Measurements from ENCODE around the gene FAM53B.

FAM53B gene

DNA sequence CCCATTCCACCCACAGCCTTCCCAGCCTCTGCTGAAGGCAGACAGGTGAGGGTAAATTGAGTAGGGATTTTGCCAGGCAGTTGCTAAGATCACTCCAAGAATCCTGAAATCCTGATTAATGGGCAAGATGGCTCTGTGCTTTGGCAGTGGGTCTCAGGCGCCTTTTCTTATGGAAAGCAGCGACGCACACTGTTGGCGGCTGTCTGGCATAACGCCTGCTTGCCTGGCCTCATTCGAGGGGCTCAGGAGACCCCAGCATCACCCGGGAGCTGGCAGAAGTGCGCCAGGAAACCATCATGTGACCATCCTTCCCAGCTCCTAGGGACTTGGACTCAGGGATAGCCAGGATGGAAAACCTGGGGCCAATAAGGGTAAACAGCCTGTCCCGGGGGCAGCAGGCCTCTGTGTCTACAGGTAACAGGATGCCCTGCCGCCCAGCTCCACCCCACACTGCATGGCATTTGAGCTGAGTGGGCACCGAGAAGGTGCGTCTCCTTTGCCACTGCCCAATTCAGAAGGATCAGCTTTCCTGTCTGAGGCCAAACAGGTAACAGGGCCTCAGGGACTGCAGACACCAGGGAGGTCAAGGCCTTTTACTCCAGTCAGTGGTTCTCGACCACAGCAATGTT lies 98.6 kb downstream of the FAM53B start:
- no peak for DNase-seq (ENCODE audit: low spot score)

DNA sequence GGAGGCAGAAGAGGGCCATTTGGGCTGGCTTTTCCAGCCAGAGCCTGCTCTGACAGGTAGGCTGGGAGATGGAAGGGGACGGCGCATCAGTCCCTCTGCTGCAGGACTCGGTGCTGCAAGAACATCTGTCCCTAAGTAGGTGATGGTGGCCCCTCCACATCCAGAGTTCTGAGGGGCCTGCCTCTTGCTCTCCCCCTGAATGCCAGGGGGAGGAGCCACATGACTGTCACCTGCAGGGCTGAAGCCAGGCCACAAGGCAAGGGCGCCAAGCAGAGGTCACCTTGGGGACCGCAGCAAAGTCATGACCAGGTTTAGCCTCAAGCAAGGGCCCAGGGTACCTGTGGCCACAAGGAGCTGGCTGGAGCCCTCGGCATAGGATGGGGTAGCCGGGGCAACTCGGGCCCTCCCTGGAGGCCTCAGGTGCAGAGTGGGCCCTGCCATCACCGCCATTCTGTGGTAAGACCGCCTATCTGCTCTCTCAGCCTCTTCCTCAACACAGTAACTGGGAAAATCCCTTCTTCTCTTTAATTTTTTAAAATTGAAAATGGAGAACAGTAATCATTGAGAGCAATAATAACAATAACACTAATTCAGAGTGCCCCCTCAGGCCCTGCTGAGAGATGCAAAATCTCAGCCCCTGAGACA lies 99.3 kb downstream of the FAM53B start:
- no peak for DNase-seq (ENCODE audit: low spot score)

DNA sequence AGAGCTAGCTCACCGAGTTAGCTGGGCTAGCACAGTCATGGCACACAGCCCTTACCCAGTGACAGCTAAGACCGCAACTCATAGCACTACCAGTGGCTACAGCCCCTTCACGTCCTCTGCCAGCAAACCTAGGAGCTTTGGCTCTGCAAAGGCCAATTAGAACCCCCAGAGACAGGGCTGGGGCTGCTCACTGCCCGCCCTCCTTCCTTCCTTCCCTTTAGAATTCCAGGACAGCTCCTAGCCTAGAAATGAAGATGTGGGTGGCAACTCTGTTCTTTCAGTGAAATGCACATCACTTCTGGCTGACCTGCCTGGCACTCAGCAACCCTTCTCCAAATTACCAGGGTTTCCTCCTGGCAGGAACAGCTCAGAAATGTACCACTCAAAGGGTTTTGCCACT lies 99.9 kb downstream of the FAM53B start:
- DNase-seq (ENCODE audit: low spot score) = no peak

DNA sequence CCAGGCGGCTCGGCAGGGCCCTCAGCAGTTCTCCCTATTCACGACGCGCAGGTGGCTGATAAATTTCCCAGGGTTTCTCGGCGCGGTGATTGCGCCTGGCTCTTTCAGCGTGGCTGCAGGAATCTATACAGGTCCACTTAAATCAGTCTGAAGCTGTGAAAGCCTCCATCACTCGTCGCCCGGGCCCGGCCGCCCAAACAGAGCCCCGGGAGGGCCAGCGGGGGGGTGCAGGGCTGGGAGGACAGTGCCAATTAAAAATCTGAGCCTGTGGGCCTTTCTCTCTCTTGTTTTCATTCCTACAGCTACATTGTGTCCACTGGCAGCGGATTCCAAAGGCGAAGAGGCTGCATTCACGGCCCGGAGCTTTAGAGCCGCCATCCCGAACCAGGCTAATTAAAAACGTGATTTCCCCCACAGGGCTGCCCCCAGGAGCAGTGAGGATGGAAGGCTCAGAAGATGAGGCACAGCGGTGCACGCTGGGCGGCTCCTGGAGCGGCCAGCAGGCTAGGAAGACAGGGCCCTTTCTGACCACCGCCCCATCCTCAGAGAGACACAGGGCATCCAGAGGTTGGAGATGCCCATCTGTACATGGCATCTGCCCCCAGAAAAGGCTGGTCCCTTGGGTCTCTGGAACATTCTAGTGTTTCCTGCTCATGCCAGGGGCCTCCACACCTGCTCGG lies 100.7 kb downstream of the FAM53B start:
- no peak for DNase-seq (ENCODE audit: low spot score)

DNA sequence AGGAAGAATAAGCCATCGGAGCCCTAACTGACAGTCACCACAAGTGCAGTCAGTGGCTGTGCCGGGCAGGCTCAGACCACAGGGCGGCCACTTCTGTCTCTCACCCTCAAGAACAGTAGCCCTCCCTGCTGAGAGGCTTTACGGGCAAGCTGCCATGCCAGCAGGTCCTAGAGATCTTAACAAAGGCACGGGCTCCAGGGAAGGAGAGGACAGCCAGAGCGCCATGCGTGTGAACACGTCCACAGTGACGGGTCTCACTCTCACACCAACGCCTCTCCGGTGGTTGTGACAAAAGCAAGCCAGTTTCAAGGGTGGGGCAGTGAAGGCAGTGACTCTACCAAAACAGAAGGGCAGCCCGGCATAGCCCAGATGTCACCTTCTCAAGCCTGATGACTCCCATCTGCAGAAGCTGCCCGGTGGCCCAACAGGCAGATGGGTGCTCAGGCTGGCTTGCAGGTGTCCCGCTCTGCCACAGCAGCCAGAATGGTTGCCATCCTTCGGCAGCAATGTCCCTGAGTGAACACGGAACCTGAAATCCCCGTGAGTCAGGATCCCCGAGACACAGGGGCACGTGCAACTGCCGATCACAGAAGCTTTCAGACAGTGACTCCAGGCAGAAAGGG lies 102.0 kb downstream of the FAM53B start:
- no peak for DNase-seq (ENCODE audit: low spot score)

DNA sequence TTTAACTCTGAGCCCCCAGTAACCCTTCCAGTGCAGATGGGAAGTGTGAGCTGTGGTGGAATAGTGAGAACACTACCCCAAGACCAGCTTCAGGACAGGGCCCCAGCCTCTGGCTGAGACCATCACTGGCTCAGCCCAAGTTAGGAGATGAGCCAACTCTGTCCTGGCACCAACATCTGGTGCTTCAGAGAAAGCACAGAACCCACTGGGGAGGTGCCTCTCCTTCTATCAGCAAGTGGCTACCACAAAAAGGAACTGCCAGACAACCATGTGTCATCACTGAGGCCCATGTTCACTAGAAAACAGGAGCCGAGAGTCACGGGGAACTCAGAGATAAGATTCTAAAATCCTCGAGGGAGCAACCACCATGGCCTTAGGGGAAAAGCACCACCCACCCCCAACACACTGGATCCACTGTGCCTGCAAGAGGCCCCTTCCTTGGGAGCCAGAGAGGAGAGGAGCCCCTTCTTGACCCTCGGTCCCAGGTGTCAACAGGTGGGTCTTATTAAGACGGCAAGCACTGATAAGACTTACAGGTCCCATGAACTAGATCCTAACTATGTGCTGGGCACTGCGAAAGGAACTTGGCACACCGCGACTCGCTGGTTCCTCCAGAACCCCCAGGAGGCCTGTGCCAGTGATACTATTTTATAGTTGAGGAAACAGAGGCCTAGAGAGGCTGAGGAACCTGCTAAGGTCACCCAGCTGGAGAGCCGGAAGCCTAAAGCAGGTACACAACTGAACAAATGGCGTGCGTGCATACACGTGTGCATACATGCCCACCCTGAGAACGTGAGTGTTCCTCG lies 102.7 kb downstream of the FAM53B start:
- DNase-seq (ENCODE audit: low spot score) = no peak

DNA sequence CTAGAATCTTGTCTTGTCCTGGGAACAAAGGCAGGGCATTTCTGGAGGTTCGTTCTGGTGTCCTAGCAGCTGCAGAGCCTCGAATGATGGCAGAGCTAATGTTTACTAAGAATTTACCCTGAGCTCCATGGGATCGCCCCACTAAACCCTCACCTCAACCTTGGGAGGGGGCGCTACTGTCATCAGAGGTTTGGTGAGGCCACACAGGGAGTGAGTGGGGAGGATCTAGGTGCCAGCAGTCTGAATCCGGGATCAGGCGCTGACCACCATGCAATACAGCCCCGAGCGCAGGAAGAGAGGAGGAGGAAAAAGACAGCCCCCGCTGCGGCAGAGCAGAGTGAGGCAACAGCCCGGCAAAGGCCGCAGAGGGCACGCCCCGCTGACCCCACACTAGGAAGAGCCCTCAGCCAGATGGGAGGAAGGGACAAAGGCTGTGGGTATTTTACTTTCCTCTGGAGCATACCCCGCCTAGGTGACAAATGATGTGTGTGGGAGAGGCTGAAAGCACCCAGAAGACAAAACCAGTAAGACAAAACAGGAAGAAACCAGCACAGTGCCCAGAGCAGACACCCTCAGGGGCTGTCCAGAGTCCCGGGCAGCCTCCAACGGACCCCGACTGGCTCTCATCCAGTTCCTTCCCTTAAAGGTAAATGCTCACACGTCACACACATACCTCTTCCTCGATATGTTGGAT lies 103.5 kb downstream of the FAM53B start:
- DNase-seq (ENCODE audit: low spot score) = no peak

DNA sequence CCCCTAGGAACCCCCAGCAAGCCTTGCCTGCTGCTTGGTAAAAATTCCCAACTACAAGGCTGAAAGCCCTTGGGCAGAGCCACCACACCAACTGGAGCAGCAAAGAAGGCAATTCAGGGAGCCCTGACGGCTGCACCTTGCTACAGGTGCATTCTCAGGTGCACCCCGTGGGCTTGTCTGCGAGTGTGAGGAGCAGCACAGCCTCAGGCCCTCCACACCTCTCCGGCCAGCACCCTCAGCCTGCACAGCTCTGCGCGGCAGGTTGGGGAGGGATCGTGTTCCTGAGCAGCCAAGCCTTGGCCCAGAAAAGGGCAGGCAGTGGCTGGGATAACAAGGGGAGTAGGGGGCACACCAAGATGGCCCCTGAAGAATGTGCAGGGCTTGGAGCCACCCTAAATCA lies 104.1 kb downstream of the FAM53B start:
- DNase-seq (ENCODE audit: low spot score) = no peak

DNA sequence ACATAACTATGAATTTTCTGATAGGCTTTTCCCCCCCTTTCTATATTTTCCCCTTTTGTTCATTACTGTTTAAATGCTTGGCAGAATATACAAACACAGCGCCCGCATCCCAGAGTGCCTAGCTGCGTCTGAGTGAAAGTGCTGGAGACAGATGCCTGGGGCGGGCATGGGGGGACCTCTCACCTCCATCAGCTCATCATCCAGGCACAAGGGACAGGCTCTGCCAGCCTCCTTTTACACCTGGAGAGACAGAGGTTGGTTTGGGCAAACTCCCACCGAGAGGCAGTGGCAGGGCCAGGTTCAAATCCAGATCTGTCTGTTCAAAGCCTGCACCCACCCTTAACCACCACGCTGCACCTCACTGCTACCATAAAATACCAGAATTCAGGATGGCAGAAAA lies 104.5 kb downstream of the FAM53B start:
- DNase-seq (ENCODE audit: low spot score) = no peak

DNA sequence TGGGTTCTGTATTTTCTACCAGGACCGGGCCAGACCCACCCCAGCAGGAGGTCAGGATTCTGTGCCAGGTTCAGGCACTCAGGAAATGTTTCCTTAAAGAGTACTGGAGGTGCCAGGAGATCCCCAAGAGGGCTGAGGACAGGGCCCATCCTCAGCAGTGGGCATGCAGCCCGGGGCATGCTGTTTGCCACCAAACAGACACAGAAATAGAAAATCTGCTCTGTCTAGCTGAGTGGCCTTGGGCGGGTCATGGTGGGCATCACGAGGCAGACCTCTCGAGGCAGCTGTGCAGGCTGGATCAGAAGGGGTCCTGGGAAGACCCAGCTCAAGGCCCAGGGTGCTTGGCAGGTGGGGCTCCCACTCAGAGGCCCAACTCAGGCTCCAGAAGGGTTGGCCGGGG lies 105.0 kb downstream of the FAM53B start:
- no peak for DNase-seq (ENCODE audit: low spot score)

DNA sequence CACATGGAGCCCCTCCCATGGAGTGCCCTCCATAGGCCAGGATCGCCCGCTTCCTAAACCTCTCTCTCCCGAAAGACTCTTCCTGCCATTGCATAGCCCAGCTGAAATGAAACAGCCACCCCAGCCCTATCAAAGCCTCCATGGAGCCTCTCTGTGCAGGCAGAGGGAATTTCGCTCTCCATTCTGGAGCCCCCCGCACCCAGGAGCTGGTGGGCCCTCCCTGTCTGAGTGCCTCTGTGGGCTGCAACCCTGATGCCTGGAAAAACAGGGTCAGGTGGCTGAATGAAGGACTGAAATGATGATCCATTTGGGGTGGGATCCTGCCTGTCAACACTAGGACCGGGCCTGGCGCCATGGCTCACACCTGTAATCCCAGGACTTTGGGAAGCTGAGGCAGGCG lies 106.4 kb downstream of the FAM53B start:
- DNase-seq (ENCODE audit: low spot score) = no peak

DNA sequence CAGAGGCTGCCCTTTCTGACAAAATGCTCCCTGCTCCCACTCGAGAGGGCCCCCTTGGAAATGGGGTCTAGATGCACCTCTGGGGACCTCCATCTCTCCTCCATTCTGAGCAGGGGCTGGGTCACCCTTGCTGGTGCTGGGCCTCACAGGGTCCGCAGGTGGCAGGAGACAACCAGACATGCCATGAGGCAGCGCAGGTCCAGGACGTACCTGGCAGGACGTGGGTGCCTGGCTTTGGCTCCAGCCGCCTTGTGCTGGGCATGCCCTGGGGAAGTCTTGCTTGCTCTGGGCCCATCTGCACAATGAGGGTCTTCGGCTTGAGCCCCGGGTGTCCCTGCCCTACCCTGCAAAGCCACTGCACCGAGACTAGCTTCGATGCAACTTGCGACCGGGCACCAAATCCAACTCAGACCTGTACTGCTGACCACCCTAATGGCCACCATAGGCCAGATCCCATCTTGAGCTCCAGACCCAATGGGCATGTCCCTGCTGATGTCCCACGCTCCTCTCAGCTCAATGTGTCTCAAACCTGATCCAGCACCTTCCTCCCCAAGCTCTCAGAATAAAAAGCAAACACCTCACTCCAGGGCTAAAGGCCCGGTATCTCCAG lies 107.0 kb downstream of the FAM53B start:
- DNase-seq (ENCODE audit: low spot score) = no peak

DNA sequence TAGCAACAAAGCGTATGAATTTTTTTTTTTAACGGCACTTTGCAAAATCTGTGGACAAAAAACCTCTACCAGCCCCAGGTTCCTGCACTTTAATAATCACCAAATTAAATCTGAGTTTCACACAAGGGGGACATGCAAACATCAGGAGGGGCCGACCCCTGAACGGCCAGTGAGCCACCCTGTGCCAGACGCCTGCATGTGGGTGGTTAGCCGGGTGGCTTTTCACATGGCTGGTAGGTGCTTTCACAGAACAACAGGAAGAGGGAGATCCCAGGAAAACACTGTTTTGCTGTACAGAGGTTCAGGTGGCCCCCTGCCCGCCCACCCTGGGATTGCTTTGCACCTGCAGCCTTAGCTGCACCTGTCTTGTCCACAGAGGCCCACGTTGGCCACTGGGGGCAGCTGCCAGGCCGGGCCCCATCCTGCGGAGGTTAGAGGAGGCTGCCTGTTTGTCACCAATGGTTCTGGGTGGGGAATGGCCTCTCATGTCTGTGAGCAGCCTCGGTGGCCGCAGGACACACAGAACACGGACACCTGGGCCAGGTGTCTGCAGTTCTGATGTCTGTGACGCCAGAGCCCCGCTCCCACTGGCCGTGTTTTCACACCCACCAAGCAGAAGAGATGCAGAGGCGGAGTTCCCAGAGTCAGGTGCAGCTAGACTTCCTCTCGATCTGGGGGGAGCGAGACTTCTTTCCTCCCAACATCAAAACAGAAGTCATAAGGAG lies 107.7 kb downstream of the FAM53B start:
- DNase-seq (ENCODE audit: low spot score) = no peak

DNA sequence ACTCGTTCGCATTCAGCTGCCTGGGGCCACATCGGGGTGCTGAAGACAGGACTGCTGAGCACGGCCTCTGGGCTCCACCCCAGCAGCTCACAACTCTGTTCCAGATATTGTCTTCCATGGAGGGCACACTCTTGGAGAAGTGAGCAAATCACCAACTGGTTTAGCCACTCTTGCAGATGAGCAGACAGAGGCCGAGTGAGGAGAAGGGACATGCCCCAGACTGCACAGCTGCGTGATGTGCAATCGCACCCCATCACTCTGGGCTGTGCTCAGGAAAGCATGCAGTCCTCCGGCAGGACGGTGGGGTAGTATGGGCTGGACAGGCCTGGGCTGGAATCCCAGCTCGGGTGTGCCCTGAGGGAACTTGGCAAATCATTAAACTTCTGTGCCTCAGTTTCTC lies 111.6 kb downstream of the FAM53B start:
- DNase-seq (ENCODE audit: low spot score) = no peak

DNA sequence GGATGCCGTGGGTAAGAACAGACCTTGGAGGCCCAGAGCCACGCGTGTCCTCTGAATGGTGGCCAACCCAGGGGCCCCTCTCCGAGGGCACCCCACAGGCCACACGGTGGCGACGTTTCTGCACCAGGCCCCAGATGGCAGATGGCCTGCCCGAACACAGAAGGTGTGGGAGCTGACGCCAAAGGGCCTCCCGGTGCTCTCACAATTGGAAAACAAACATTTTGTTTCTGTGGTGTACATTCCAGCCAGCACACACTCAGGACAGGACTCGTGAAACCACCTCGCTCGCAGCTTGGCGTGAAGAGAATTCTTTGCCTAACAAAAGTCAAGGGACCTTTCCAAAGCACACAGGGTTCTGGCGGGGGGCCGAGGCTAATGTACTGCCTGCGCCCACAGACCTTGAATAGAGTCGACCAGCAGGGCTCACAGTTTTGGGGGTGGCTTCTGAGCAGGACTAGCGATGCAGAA lies 112.1 kb downstream of the FAM53B start:
- no peak for DNase-seq (ENCODE audit: low spot score)

DNA sequence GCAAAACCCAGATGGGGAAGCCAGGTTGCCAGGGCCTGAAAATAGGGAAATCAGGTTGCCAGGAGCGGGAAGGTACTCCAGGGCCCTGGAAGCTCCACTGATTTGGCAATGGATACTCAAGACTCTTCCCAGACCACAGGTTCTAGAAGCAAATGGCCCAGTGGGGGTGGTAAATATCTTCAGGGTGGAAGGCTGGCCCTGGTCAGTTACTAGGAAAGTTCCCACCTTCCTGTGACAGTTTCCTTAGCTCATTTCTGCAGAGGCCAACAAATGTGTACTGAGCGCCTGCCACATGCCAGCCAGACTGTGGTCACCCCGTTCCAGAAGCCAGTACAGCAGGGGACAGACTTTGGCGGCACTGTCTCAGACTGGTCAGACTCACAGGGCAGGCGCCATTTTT lies 113.6 kb downstream of the FAM53B start:
- DNase-seq (ENCODE audit: low spot score) = no peak

DNA sequence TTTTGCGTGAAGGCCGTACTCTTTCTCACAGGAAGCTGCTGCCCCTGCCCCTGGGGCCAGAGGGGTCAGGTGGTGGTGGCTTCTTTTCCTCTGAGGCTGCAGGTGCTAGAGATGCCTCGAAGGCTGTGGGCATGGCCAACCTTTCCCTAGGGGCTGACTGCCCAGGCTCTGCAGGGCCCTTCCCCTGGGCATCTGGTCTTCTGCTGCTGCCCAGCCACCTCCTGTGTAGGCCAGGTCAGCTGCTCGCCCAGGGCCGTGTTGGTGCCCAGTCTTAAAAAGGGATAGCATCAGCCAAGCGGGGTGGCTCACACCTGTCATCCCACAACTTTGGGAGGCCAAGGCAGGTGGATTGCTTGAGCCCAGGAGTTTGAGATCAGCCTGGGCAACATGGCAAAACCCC lies 114.3 kb downstream of the FAM53B start:
- DNase-seq (ENCODE audit: low spot score) = no peak

DNA sequence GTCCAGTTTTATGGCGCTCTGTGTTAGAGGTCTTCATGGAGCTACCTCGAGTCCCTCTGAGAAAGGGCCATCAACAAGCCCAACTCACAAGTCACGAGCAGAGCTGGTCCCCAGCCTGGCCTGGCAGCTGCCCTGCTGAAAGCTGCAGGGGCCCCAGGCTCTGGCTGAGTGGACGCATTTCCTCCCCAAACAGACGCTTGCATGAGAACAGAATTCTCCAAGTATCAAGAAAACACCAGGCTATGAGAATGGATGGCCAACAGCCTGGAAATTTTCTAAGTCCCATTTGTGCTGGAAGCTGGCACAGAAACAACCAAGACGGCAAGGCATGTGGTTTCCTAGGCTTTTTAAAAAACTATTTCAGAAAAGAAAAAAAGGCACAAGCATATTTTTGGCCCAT lies 114.8 kb downstream of the FAM53B start:
- no peak for DNase-seq (ENCODE audit: low spot score)

DNA sequence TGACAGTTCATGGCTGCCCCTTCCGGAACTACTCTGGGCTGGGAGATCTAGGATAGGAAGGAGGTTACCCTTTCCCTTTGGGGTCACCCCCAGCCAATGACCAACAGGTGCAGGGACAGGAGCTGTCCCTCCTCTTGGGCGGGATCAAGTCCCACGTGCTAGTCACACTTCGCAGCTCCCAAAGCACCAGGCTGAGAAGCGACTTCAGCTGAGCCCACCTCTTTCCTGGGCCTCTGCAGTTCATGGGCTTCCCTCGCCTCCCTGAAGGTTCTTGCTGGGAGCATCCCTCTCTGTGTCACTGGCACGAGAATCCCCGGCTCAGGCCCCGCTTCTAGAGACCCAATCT lies 115.5 kb downstream of the FAM53B start:
- no peak for DNase-seq (ENCODE audit: low spot score)

DNA sequence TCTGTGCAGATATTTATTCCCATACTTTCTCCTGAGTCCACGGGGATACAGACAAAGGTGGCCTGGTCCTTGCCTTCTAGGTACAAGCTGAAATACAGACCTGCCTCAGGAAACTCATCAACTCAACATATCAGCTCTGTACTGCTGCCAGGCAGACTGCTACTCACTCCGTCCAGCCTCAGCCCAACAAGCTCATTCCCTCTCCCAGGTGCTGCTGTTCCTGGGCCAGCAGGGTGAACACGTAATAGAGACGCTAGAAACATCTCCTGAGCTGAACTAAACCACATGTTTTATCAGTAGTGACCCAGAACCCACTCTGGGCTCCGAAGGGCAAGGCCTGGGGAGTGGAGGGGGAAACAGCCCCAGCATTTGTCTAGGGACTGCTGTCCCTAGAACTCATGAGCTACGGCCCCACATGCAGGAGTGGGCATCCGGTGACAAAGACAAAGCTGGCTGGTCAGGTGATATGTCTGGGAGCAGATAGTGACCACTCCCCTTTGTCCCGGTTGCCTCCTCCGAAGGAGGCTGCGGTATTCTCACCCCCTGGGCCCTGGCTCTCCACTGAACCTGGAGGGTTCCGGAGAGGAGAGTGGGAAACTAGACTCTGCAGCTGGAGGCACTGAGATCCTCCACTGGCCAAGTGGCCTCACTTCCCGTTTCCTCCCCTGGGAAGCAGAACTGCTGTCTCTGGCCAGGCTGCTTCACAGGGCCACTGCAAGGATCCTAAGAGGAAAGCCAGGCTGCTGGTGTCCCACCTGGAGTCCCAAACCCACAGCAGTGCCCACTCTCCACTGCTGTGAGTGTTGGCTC lies 116.1 kb downstream of the FAM53B start:
- no peak for DNase-seq (ENCODE audit: low spot score)

Data from left forelimb (tissue), 1 donor.